Right atrium auricular region (tissue), 2 donors: Measurements from ENCODE around the gene TTC9C. TPM values are rescaled to one million over a fixed set of nuclear protein-coding genes. Genes with fewer than 3 reads are reported as not detected.
"Not testable (repeated sequence)": the region's sequence is repeated elsewhere in the genome, so short reads cannot be mapped to it uniquely, and the experiment has no call there.

ENCODE experiments used
- DNase-seq: peaks from one replicate; pipeline ENCODE4 v3.0.0-alpha.2; 2019; ENCODE audit warnings: low spot score
- H3K27ac ChIP-seq, 2 donors: fragments of 200-600 bp; sonication (generic); 1 replicate in 1 of 2; 2 replicates in 1 of 2; pipeline ENCODE4 v1.5.1; 2016 to 2019
- H3K27me3 ChIP-seq, 2 donors: fragments of 200-600 bp; sonication (generic); one replicate each; pipeline versions ENCODE4 v1.5.1 to v1.6.0; 2017 to 2019
- H3K36me3 ChIP-seq: fragments of 200-600 bp; sonication (generic); one replicate; pipeline ENCODE4 v1.5.1; 2016
- H3K4me1 ChIP-seq, 2 donors: fragments of 200-600 bp; sonication (generic); one replicate each; pipeline versions ENCODE4 v1.5.1 to v1.6.0; 2017 to 2019
- H3K4me3 ChIP-seq, 2 donors: fragments of 200-600 bp; sonication (generic); 1 replicate in 1 of 2; 2 replicates in 1 of 2; pipeline ENCODE4 v1.5.1; 2017 to 2019; ENCODE audit warnings: mild to moderate bottlenecking in 1 of 2, moderate library complexity in 1 of 2
- H3K9me3 ChIP-seq, 2 donors: fragments of 200-600 bp; sonication (generic); one replicate each; pipeline ENCODE4 v1.5.1; 2019
- total RNA-seq, 2 donors: library from RNA; depleted of rRNA; stranded (reverse); fragments of >200 nt; gene quantifications; one replicate each; pipeline ENCODE4 v1.1.0, GENCODE V29; 2016
- TF ChIP-seq, protein P1 (sequence below), 2 donors: fragments of 200-600 bp; sonication (generic); IDR thresholded peaks; one replicate each; pipeline ENCODE4 v1.5.1; 2019; ENCODE audit warnings: antibody characterized with exemption in 2 of 2

TTC9C gene
- total RNA-seq, 2 donors from 2014 or later: 9.6 to 11.4 TPM

- DNase-seq: no peak
- H3K36me3 ChIP-seq: no peaks in the 10 kb centered on the region
- no peaks in the 10 kb centered on the region for H3K27me3 ChIP-seq
- H3K4me3 ChIP-seq: no peak overlapping the region
- no peak overlapping the region for H3K27ac ChIP-seq
- TF ChIP-seq, protein P1, sequence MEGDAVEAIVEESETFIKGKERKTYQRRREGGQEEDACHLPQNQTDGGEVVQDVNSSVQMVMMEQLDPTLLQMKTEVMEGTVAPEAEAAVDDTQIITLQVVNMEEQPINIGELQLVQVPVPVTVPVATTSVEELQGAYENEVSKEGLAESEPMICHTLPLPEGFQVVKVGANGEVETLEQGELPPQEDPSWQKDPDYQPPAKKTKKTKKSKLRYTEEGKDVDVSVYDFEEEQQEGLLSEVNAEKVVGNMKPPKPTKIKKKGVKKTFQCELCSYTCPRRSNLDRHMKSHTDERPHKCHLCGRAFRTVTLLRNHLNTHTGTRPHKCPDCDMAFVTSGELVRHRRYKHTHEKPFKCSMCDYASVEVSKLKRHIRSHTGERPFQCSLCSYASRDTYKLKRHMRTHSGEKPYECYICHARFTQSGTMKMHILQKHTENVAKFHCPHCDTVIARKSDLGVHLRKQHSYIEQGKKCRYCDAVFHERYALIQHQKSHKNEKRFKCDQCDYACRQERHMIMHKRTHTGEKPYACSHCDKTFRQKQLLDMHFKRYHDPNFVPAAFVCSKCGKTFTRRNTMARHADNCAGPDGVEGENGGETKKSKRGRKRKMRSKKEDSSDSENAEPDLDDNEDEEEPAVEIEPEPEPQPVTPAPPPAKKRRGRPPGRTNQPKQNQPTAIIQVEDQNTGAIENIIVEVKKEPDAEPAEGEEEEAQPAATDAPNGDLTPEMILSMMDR (IDR thresholded peaks at IDR 0.05): no peak
- H3K4me1 ChIP-seq: peaks cover 0 to 23% of the 10 kb centered on the region in 2 donors
- no peaks in the 10 kb centered on the region for H3K9me3 ChIP-seq
These were observed 29.8 kb downstream of the TTC9C start for GRCh38 chr11:62757846-62758788.

- peak overlapping the region; percentile 51 to 77 for H3K27ac ChIP-seq
- not testable (repeated sequence) for H3K27me3 ChIP-seq, H3K9me3 ChIP-seq, H3K36me3 ChIP-seq, DNase-seq
- H3K4me3 ChIP-seq: peak overlapping the region; percentile 43 to 84
- peaks cover 0 to 13% of the 10 kb centered on the region in 2 donors for H3K4me1 ChIP-seq
These were observed 32.6 kb downstream of the TTC9C start for GRCh38 chr11:62760867-62761227.

GRCh38 chr11:62770778-62771143 lies 42.5 kb downstream of the TTC9C start:
- TF ChIP-seq, protein P1 (IDR thresholded peaks at IDR 0.05): no peak
- H3K36me3 ChIP-seq: peaks cover 21% of the 10 kb centered on the region
- H3K4me1 ChIP-seq: peaks cover 0 to 21% of the 10 kb centered on the region in 2 donors
- DNase-seq: no peak
- H3K9me3 ChIP-seq: no peaks in the 10 kb centered on the region
- H3K27me3 ChIP-seq: no peaks in the 10 kb centered on the region
- peak overlapping the region; percentile 88 to 93 for H3K27ac ChIP-seq
- H3K4me3 ChIP-seq: peak overlapping the region; percentile 60 to 68

DNA sequence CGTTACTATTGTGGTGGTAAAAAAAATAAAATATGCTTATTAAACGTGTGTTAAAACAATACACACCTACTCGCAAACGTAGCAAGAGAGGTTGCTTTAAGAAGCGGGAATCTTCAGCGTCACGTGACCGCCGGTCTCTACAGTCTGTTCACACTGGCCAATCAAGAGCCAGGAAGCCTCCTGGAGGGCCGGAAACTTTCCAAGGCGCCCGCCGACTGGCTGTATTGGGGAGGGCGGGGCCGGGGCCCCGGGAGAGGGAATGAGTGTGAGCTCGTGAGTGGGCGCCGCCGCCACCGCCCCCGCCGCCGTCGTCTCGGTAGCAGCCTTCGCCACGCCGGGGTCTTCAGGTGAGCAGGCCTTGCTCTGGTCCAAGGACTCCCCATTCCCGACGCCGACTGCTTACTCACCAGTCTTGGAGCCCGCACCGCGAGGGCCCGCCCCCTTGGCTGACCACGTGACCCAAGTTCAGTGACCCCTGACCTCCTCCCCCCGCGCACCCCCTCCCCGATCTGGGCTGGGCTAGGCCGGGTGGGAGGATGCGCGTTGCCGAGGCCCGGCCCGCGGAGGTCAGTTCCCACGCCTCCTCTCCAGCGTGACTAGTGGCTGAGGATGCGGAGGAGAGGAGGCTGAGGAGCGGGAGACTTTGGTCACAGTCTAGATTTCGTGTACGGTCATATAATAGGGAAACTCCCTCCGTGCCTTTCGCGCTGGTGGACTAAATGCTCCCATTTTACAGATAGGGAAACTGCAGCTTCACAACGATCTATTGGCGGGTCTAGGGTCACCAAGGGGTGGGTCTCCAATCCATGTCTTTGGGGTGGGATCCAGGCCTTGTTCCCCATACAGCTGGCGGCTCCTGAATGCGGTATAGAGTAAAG lies 43.1 kb downstream of the TTC9C start, which contains the start of gene TAF6L:
TSS of gene TAF6L (plus strand) at position 253 of the 878 bp plus-strand sequence. CDS start 4,388 bp downstream, outside the sequence.
- H3K4me1 ChIP-seq: peaks cover 0 to 21% of the 10 kb centered on the region in 2 donors
- peak; percentile 99 for DNase-seq
- H3K27ac ChIP-seq: peak within 1 kb of the TSS; percentile 88 to 93
- H3K27me3 ChIP-seq: no peaks in the 10 kb centered on the region
- no peaks in the 10 kb centered on the region for H3K9me3 ChIP-seq
- TF ChIP-seq, protein P1 (IDR thresholded peaks at IDR 0.05): no peak
- peak within 1 kb of the TSS; percentile 60 to 68 for H3K4me3 ChIP-seq
- peaks cover 21% of the 10 kb centered on the region for H3K36me3 ChIP-seq

GRCh38 chr11:62774407-62774806 lies 46.1 kb downstream of the TTC9C start:
- Histone ChIP-seq H3K4me1 (peaks cover 0 to 21% of the 10 kb centered on the region in 2 donors), H3K4me3 (no peak overlapping the region), H3K27me3 (no peaks in the 10 kb centered on the region), H3K9me3 (no peaks in the 10 kb centered on the region), H3K27ac (no peak overlapping the region), H3K36me3 (peaks cover 18% of the 10 kb centered on the region)
- no peak for DNase-seq
- TF ChIP-seq, protein P1 (IDR thresholded peaks at IDR 0.05): no peak

DNA sequence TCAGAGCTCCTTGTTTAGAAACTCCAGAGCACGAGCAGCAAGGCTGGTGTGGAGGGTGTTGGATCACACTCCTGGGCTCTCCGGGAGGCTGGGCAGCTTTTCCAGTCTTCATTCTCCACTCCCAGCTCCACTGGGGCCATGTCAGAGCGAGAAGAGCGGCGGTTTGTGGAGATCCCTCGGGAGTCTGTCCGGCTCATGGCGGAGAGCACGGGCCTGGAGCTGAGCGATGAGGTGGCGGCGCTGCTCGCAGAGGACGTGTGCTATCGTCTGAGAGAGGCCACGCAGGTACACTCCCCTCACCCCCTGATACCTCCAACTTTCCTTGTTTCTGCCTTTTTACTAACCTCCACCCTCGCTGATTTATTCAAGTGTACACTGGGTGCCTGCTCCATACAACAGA lies 47.4 kb downstream of the TTC9C start:
- peaks cover 18% of the 10 kb centered on the region for H3K36me3 ChIP-seq
- DNase-seq: no peak
- H3K4me1 ChIP-seq: peaks cover 0 to 11% of the 10 kb centered on the region in 2 donors
- H3K9me3 ChIP-seq: no peaks in the 10 kb centered on the region
- no peak overlapping the region for H3K27ac ChIP-seq
- H3K27me3 ChIP-seq: no peaks in the 10 kb centered on the region
- TF ChIP-seq, protein P1 (IDR thresholded peaks at IDR 0.05): no peak
- H3K4me3 ChIP-seq: no peak overlapping the region
